ENCODE data around the gene DGKH.

Gene DGKH

GRCh38 chr13:42233726-42234125, 185.3 kb downstream of the DGKH start:
- no peak for DNase-seq (ENCODE audit: low read depth)

DNA sequence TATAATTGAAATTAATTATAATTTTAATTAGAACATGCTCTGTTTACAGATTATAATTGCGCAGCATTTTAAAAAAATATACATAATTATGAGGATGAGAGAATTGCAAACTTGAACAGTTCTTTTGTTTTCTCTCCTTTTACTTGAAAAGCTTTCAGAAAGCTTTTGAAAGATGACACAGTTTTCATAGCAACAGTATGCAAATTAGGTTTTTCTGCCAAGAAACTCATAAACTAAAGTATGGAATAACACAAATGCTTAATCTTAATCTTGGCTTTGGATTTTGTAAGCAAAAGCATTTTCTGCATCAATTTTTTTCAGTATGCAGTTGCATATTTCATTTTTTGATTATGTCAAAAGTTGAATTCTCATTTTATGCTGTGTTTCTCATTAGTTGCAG, 190.7 kb downstream of the DGKH start:
- no peak for DNase-seq (ENCODE audit: low read depth)

DNA sequence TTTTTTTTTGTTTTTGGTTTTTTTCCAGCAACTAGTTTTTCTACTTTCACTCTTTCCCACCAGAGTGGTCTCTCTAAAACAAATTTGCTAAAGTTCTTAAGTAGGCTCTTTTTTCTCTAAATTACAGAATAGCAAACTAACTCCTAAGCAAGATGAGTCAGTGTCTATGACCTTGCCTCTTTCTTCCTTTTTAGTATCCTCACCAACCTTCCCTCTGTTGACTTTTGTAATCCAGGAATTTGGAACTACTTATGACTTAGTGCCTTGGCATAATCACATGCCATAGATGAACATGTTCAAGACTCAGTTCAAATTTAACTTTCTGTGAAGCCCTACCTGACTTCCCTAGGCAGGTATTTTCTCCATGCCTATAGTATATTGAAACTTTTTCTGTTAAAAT, 191.2 kb downstream of the DGKH start:
- no peak for DNase-seq (ENCODE audit: low read depth)

GRCh38 chr13:42246541-42246940, 198.1 kb downstream of the DGKH start:
- no peak for DNase-seq (ENCODE audit: low read depth)

DNA sequence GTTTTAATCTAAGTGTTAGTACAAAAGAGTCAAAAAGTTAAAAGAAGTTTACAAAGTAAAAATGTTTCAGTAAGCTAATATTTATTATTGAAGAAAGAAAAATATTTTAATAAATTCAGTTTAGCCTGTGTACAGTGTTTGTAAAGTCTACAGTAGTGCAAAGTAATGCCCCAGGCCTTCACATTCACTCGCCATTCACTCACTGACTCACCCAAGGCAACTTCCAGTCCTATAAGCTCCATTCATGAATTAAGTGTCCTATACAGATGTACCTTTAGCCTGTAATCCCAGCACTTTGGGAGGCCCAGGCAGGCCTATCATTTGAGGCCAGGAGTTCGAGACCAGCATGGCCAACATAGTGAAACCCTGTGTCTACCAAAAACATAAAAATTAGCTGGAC, 199.4 kb downstream of the DGKH start:
- no peak for DNase-seq (ENCODE audit: low read depth)

DNA sequence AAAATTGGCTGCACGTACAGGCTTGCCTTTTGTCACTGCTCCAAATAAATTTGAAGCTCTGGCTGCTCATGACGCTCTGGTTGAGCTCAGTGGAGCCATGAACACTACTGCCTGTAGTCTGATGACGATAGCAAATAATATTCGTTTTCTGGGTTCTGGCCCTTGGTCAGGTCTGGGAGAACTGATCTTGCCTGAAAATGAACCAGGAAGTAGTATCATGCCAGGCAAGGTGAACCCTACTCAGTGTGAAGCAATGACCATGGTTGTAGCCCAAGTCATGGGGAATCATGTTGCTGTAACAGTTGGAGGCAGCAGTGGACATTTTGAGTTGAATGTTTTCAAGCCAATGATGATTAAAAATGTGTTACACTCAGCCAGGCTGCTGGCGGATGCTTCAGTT, 207.4 kb downstream of the DGKH start:
- no peak for DNase-seq (ENCODE audit: low read depth)

DNA sequence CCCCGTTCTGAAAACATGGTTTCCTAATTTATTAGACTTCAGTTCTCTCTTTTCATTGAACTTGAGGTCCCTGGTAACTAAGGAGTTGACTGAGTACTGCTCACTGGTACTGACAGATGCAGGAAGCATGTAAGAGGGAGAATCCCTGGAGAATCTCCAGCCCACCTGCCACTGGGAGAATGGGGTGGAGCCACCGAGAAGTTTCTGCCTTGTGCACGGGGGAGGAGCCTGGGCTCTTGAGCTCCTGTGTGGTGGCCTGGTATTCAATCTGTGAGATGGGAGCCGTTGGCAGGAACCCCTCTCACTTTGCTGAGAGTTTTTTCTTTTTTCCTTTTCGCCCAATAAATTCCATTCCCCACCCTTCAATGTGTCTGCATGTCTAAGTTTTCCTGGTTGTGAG, 210.3 kb downstream of the DGKH start:
- no peak for DNase-seq (ENCODE audit: low read depth)

DNA sequence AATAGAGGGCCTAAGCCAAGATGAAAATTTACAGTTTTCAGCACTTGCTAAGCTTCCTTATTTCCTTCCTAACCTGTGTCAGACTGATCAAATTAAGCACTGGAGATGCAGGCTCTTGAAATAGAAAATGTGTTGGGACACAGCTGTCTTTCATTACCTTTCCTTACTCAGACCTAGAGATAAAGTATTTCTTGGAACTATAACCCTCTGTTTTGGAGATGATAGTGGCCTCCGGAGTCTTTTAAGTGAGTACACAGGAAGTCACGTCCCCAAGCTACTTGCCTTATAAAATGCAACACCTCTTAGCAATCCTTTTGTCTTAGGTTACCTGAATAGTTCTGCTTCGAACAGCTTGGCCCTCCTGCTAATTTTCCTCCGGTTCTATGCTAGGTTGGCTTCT, 211.1 kb downstream of the DGKH start:
- DNase-seq (ENCODE audit: low read depth), result no peak

GRCh38 chr13:42260903-42261654, 212.6 kb downstream of the DGKH start:
- DNase-seq (ENCODE audit: low read depth), result no peak

DNA sequence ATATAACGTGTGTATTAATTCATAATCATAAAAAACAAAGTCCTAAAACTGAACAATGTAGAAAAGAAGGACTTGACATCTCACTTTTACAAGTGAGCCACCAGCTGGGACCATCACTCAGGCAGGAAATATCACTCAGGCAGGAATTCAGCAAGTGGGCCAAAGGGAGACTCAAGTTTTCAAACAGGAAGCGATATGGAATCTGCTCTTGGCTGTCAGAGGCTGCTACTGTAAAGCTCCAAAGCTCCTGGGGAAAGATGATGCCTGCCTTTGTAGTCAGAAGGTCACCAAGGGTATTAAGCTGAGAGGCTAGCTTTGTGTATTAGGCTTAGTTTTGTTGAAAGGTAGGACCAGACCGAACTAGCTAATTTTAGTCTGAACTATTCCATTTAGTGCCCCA, 218.0 kb downstream of the DGKH start:
- no peak for DNase-seq (ENCODE audit: low read depth)

GRCh38 chr13:42270160-42270856, 221.9 kb downstream of the DGKH start:
- DNase-seq (ENCODE audit: low read depth), result no peak

- no peak for DNase-seq (ENCODE audit: low read depth)
Observed at GRCh38 chr13:42270857-42271215, 222.4 kb downstream of the DGKH start.

GRCh38 chr13:42271337-42272114, 223.1 kb downstream of the DGKH start:
- peak; percentile 87 for DNase-seq (ENCODE audit: low read depth)

DNA sequence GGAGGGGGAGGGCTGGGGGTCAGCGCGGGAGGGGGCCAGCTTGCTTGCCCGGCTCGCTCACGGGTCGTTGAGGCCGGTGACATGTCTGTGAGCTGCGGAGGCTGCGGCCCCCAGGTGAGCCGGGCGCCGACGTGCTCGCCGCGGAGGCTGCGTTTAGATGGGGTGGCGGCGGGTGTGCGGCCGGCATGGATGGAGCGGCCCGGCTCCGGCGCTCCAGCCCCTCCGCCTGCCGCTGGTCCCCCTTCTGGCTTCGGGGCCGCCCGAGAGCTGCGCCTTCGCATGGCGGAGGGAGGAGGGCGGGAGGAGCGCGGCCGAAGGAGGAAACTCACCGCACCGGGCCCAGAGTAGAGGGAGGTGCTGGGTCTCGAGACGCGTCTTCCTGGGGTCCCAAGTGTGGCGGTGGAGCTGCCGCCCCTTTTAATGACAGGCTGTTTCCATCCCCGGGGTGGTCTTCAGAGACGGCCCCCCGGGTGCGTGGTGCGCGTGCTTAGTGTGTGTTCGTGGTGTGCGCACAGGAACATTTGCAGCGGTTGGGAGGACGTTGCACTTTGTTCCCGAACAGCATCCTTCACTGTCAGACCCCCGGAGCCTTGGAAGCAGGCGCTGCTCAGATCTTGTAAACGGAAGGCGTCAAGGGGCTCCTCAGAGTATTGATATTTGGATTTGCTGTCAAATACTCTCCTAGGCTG, 223.8 kb downstream of the DGKH start, which contains the start of gene AKAP11:
Gene AKAP11 (plus strand): TSS at position 38 of the 689 bp plus-strand sequence. CDS start 14,197 bp downstream, outside the sequence.
- peak; percentile 24 for DNase-seq (ENCODE audit: low read depth)

- no peak for DNase-seq (ENCODE audit: low read depth)
Observed at GRCh38 chr13:42272804-42273175, 224.3 kb downstream of the DGKH start.

DNA sequence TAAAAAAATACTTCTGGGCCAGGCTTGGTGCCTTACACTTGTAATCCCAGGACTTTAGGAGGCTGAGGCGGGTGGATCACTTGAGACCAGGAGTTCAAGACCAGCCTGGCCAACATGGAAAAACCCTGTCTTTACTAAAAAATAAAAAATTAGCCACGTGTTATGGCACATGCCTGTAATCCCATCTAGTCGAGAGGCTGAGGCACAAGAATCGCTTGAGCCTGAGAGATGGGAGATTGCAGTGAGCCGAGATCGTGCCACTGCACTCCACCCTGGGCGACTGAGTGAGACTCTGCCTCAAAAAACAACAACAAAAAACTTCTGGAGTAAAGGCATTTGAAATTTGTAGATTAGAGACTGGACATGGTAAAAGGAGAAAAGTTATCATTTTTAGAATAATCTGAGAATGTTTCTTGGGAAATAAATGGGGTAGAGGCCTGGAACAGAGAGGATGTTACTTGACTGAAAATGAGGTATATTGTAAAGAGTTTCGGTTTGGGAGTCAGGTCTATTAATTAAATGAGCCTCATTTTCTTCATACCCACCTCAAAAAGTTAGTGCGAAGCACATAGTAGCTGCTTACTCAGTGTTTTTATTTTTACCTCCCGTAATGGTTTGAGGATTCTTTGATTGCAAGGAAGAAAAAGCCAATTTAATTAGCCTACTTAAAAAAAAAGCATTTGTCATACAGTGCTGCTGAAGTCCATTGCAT, 226.1 kb downstream of the DGKH start:
- no peak for DNase-seq (ENCODE audit: low read depth)

DNA sequence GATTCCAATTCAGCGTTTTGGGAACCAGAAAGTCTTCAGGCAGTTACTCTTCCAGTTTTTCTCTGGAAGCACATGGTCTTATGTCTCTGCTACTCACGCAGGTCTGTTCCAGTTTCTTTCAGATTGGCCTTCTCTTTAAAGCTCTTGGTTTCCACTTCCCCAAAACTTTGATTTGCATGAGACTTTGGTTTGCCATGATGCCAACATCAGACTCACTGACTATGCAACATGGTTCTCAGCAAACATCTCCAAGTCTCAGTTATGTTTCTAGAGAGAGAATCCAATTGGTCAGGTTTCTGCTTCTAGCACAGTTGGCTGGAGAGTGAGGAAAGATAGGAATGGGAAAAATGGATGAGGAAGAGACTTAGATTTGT, 226.6 kb downstream of the DGKH start:
- no peak for DNase-seq (ENCODE audit: low read depth)

- DNase-seq (ENCODE audit: low read depth), result no peak
Observed at GRCh38 chr13:42275506-42275905, 227.1 kb downstream of the DGKH start.

- no peak for DNase-seq (ENCODE audit: low read depth)
Observed at GRCh38 chr13:42276683-42277082, 228.2 kb downstream of the DGKH start.

DNA sequence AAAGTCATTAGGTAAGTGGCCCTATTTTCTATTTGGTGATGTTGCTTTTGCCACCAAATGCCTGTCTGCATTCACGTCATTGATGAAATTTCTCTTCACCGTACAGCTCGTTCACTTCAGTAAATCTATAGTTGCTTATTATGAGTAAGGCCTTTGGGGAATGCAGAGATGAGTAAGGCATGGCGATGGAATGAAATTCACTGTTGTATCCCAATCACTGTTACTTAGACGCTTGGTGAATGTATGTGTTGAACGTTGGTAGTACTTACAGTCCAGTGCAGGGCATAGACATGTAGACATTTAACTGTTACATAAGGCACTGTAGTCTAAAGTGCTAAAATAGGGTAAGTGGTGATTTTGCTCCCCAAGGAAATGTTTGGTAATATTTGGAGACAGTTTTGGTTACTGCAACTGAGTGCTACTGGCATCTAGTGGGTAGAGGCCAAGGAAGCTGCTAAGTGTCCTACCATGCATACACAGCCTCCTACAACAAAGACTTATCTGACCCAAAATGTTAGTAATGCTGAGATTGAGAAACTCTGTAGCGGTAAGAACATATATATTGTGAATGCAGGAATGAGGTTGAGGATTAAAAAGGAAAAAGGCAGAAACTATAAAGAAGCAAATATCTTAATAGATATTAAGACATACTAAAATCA, 229.3 kb downstream of the DGKH start:
- DNase-seq (ENCODE audit: low read depth), result no peak

- DNase-seq (ENCODE audit: low read depth), result no peak
Observed at GRCh38 chr13:42279080-42279479, 230.6 kb downstream of the DGKH start.

Measured in activated gamma-delta T cell treated with anti-CD3 and anti-CD28 coated beads, Interleukin-2, amount 50 U/mL, for 16 hours (primary cell).